Tibial nerve (tissue), 4 donors: ENCODE results near the gene SPATA46.

ENCODE experiments used
- EP300 ChIP-seq, 2 donors: sonication (generic); formaldehyde crosslinking; IDR thresholded peaks; one replicate each; pipeline ENCODE4 v1.6.1; 2017; ENCODE audit warnings: antibody characterized with exemption in 2 of 2, mild to moderate bottlenecking in 1 of 2
- POLR2A ChIP-seq, 2 donors: fragments of 450-650 bp; IDR thresholded peaks; one replicate each; pipeline ENCODE4 v1.6.1; 2017; ENCODE audit warnings: antibody characterized with exemption in 2 of 2, mild to moderate bottlenecking in 2 of 2, moderate library complexity in 2 of 2
- TF ChIP-seq, protein P1 (sequence below), 5 experiments: fragments of 200-600 bp in 3 of 5; fragments of 450-650 bp in 2 of 5; sonication (generic) in 3 of 5; IDR thresholded peaks; one replicate each; pipeline ENCODE4 v1.5.1; 2016 to 2019; ENCODE audit warnings: antibody characterized with exemption in 5 of 5, mild to moderate bottlenecking in 3 of 5, moderate library complexity in 2 of 5

GRCh38 chr1:162353702-162354101 lies 23.0 kb downstream of the SPATA46 start:
- TF ChIP-seq, protein P1, sequence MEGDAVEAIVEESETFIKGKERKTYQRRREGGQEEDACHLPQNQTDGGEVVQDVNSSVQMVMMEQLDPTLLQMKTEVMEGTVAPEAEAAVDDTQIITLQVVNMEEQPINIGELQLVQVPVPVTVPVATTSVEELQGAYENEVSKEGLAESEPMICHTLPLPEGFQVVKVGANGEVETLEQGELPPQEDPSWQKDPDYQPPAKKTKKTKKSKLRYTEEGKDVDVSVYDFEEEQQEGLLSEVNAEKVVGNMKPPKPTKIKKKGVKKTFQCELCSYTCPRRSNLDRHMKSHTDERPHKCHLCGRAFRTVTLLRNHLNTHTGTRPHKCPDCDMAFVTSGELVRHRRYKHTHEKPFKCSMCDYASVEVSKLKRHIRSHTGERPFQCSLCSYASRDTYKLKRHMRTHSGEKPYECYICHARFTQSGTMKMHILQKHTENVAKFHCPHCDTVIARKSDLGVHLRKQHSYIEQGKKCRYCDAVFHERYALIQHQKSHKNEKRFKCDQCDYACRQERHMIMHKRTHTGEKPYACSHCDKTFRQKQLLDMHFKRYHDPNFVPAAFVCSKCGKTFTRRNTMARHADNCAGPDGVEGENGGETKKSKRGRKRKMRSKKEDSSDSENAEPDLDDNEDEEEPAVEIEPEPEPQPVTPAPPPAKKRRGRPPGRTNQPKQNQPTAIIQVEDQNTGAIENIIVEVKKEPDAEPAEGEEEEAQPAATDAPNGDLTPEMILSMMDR (IDR thresholded peaks at IDR 0.05): no peak
- no peak for TF ChIP-seq EP300 (IDR thresholded peaks at IDR 0.05)
- no peak for TF ChIP-seq POLR2A (IDR thresholded peaks at IDR 0.05)
